Measurements from ENCODE around the gene THUMPD3.

THUMPD3 gene

DNA sequence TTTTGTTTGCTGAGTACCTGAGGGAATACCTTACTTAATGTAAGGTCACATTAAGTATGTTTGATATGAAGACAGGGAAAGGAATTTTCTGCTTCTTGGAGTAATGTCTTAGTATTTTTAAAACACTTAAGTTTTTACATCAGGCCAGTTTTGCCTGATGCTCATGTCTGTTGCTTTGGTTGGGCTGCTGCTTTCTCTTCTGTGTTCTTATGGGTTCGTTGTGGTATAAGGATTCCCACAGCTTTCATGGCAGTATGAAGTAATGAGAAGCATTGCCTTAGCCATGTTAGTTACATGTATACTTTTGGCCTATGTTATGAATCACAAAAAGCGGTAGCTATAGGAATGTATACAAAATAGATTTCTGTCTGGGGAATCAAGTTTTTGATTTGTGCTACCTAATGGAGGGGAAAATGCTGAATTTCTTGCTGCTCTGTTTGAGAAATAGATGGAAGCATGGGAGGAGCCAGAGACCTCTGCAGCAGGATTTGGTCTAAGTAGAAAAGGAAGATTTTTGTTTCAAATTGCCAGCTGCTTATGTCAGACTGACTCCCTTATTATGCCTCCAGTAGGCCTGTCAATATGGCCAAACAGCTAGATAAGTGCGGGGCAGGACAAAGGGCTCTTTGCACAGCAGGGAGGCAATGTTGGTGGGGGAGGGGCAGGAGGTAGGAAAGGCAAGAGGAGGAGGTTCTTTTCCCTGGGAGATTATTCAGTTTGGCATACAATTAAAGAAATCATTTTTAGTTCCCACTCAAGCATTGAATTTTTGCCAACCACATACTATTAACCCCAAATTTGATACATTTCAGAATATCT lies 39.8 kb downstream of the THUMPD3 start:
- Histone ChIP-seq H3K27me3 (ENCODE audit: control insufficient read depth, insufficient read depth, low read length) (no peaks in the 10 kb centered on the region), H3K9ac (ENCODE audit: low read length) (no peak overlapping the region), H3K4me1 (ENCODE audit: control insufficient read depth, insufficient read depth, low read length) (peaks cover 61% of the 10 kb centered on the region), H3K4me3 (ENCODE audit: low read length) (no peak overlapping the region), H3K36me3 (ENCODE audit: control insufficient read depth, insufficient read depth, low read length) (no peaks in the 10 kb centered on the region), H3K9me3 (ENCODE audit: control insufficient read depth, low read length) (no peaks in the 10 kb centered on the region)

DNA sequence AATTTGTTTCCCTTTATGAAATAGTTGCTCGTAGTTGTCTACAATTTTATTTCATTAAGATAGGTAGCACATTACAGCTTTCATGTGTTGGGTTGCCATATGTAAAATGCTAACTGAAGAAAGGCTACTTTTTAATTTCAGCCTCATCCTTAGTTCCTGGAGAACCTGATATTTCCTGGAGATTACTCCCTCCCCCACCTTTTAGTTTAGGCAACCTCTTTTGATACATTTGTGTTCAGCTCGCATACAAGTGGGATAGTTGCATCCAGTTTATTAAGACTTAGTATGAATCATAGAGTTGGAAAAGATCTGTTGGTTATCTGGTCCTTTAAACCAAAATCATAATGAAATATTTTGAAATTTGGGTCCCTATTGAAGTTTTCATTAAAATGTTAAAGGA lies 40.6 kb downstream of the THUMPD3 start:
- no peaks in the 10 kb centered on the region for H3K9me3 ChIP-seq (ENCODE audit: control insufficient read depth, low read length)
- H3K36me3 ChIP-seq (ENCODE audit: control insufficient read depth, insufficient read depth, low read length): no peaks in the 10 kb centered on the region
- H3K9ac ChIP-seq (ENCODE audit: low read length): no peak overlapping the region
- H3K27me3 ChIP-seq (ENCODE audit: control insufficient read depth, insufficient read depth, low read length): no peaks in the 10 kb centered on the region
- no peak overlapping the region for H3K4me3 ChIP-seq (ENCODE audit: low read length)
- peaks cover 61% of the 10 kb centered on the region for H3K4me1 ChIP-seq (ENCODE audit: control insufficient read depth, insufficient read depth, low read length)

DNA sequence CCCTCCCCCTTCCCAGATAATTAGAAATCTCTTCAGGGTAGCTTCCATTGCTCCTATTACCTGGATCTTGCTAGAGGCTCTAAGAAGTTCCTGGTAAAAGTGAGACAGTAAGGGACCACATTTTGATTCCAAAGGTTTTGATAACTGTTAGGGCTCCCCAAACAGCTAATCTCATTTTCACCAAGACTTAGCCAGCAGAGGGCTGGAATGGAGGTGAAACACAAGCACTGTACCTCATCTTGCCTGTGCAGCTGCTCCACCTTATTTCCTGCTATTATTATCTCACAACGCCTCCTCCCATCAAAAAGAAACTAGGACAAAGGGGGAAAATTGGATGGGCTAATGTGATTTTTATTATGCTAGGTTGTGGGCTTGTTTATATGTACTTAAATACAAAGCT lies 41.8 kb downstream of the THUMPD3 start:
- Histone ChIP-seq H3K4me3 (ENCODE audit: low read length) (no peak overlapping the region), H3K27me3 (ENCODE audit: control insufficient read depth, insufficient read depth, low read length) (no peaks in the 10 kb centered on the region), H3K4me1 (ENCODE audit: control insufficient read depth, insufficient read depth, low read length) (peaks cover 56% of the 10 kb centered on the region), H3K36me3 (ENCODE audit: control insufficient read depth, insufficient read depth, low read length) (no peaks in the 10 kb centered on the region), H3K9ac (ENCODE audit: low read length) (no peak overlapping the region), H3K9me3 (ENCODE audit: control insufficient read depth, low read length) (no peaks in the 10 kb centered on the region)

DNA sequence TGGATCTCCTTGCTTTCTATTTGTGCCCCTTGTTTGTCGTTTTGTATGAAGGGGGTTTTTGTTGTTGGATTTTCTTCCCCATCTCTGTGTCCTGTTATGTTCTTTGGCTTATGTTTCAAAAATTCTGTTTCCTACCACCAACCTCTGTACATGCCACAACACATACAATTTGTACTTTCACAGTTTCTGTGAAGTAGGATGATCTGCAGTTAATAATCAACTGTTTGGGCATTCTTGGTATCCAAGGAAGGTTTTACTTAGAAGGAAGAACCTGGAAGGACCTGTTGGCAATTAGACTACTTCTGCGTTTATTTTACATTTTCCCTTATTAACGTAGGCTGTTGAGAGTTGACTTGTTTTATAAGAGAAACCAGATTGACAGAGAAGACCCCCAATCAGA lies 42.9 kb downstream of the THUMPD3 start:
- Histone ChIP-seq H3K9me3 (ENCODE audit: control insufficient read depth, low read length) (no peaks in the 10 kb centered on the region), H3K4me3 (ENCODE audit: low read length) (no peak overlapping the region), H3K36me3 (ENCODE audit: control insufficient read depth, insufficient read depth, low read length) (no peaks in the 10 kb centered on the region), H3K9ac (ENCODE audit: low read length) (no peak overlapping the region), H3K27me3 (ENCODE audit: control insufficient read depth, insufficient read depth, low read length) (no peaks in the 10 kb centered on the region), H3K4me1 (ENCODE audit: control insufficient read depth, insufficient read depth, low read length) (peaks cover 45% of the 10 kb centered on the region)

DNA sequence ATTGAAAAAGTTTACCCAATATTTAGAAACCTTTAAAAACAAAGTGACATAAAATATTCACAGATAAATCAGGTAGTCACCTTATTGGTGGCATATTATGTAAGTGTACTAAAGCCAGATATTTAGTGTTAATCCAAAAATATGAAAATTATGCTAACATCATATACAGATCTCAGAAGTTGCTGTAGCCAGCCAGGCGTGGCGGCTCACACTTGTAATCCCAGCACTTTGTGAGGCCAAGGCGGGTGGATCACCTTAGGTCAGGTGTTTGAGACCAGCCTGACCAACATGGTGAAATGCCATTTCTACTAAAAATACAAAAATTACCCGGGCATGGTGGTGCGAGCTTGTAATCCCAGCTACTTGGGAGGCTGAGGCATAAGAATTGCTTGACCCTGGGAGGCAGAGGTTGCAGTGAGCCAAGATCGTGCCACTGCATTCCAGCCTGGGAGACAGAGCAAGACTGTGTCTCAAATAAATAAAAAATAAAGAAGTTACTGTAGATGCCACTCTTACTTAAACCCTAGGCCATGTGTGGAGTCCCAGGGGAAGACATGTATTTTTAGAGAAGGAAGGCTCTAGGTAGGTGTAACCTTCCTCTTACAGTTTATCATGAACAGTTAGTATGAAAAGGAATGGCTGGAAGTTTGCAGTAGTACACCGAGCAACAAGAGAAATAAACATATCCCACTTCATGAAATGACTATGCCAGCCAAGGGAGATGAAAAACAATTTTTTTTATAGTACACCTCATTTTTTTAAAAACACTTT lies 44.2 kb downstream of the THUMPD3 start:
- Histone ChIP-seq H3K9me3 (ENCODE audit: control insufficient read depth, low read length) (no peaks in the 10 kb centered on the region), H3K4me3 (ENCODE audit: low read length) (no peak overlapping the region), H3K36me3 (ENCODE audit: control insufficient read depth, insufficient read depth, low read length) (no peaks in the 10 kb centered on the region), H3K27me3 (ENCODE audit: control insufficient read depth, insufficient read depth, low read length) (no peaks in the 10 kb centered on the region), H3K4me1 (ENCODE audit: control insufficient read depth, insufficient read depth, low read length) (peaks cover 32% of the 10 kb centered on the region), H3K9ac (ENCODE audit: low read length) (no peak overlapping the region)

DNA sequence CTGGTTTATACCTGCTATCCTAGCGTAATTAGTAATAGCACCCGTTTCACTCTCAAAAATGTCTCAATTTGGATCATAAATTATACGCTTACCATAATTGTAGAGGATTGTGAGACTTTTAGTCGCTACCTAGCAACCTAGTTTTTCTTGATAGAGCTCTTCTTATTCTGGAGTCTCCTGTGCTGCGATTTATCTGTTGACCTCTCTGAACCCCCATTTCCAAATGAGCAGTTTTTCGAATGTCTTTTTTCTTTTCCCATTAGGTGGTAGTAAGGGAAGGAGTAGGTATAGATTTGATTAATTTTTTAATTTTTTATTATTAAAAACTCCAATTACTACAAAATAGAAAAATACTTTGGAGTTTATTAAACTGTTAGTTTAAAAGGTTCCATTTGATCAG lies 45.2 kb downstream of the THUMPD3 start:
- Histone ChIP-seq H3K4me1 (ENCODE audit: control insufficient read depth, insufficient read depth, low read length) (peaks cover 30% of the 10 kb centered on the region), H3K9me3 (ENCODE audit: control insufficient read depth, low read length) (no peaks in the 10 kb centered on the region), H3K36me3 (ENCODE audit: control insufficient read depth, insufficient read depth, low read length) (no peaks in the 10 kb centered on the region), H3K27me3 (ENCODE audit: control insufficient read depth, insufficient read depth, low read length) (no peaks in the 10 kb centered on the region), H3K4me3 (ENCODE audit: low read length) (no peak overlapping the region), H3K9ac (ENCODE audit: low read length) (no peak overlapping the region)

DNA sequence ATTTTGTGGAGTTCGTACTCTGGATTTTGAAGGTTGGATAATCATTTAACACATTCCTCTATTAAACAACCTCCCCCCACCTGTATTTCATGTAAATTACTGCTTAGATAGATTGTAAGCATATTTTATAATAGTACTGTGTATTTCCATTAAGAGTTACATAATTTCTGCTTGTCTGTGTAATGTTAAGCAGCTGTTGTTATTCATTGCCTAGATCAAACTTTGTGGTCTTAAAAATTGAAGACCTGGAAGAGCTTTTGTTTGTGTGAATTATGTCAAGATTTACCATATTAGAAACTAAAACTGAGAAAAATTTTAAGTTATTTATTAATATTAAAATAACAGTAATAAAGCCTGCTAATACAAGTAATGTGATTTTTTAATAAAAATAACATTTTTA lies 45.7 kb downstream of the THUMPD3 start:
- H3K9ac ChIP-seq (ENCODE audit: low read length): no peak overlapping the region
- no peaks in the 10 kb centered on the region for H3K9me3 ChIP-seq (ENCODE audit: control insufficient read depth, low read length)
- no peaks in the 10 kb centered on the region for H3K27me3 ChIP-seq (ENCODE audit: control insufficient read depth, insufficient read depth, low read length)
- H3K36me3 ChIP-seq (ENCODE audit: control insufficient read depth, insufficient read depth, low read length): no peaks in the 10 kb centered on the region
- H3K4me3 ChIP-seq (ENCODE audit: low read length): no peak overlapping the region
- peaks cover 25% of the 10 kb centered on the region for H3K4me1 ChIP-seq (ENCODE audit: control insufficient read depth, insufficient read depth, low read length)

DNA sequence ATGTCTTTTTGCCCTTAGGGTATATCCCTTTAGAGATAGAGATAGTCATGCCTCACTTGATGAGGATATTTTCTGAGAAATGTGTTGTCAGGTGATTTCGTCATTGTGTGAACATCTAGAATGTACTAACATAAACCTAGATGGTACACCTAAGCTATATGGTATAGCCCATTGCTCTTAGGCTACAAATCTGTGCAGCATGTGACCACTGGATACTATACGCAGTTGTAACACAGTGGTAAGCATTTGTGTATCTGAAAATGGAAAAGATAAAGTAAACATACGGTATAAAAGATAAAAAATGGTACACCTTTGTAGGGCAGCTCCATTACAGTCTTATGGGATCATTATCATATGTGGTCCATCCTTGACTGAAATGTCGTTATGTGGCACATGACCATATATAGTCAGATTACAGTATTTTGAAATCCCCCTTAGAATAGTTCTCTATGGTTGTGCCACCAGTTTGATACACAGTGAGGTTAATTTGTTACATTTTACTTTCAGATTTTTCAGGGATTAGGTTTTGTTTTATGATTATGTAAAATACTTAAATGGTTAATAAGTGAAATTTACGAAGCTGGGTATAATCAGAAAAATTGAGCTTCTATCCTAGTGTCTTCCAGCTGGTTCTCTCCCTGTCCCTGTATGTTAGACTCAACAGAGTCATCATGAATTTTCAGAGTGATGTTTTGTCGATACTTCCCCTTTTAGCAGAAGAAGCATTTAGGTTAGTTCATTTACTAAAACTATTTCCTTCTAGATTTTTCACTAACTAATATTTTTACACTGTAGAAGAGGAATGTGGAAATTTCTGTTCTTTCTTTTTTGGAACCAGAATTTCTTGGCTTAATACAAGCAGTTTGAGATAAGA lies 47.4 kb downstream of the THUMPD3 start:
- Histone ChIP-seq H3K4me1 (ENCODE audit: control insufficient read depth, insufficient read depth, low read length) (peaks cover 10% of the 10 kb centered on the region), H3K9ac (ENCODE audit: low read length) (no peak overlapping the region), H3K9me3 (ENCODE audit: control insufficient read depth, low read length) (no peaks in the 10 kb centered on the region), H3K36me3 (ENCODE audit: control insufficient read depth, insufficient read depth, low read length) (no peaks in the 10 kb centered on the region), H3K27me3 (ENCODE audit: control insufficient read depth, insufficient read depth, low read length) (no peaks in the 10 kb centered on the region), H3K4me3 (ENCODE audit: low read length) (no peak overlapping the region)

DNA sequence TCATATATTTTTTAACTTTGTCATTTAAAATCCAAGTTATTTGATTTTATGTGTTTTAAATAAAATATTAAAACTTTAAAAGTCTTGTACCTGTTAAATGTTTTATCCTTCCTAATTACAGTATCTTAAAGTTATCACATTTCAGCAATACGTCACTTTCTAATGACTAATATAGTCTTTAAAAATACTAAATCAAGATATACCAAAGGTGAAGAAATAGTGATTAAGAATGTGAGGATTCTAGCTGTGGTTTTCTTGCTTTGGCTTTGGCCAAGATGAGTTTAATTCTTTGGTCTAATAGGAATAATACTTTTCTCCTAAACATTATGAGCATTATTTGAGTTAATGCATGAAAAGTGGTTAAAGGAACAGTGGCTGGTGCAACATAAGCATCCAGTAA lies 48.4 kb downstream of the THUMPD3 start:
- H3K4me3 ChIP-seq (ENCODE audit: low read length): no peak overlapping the region
- H3K9ac ChIP-seq (ENCODE audit: low read length): no peak overlapping the region
- no peaks in the 10 kb centered on the region for H3K36me3 ChIP-seq (ENCODE audit: control insufficient read depth, insufficient read depth, low read length)
- peaks cover 12% of the 10 kb centered on the region for H3K4me1 ChIP-seq (ENCODE audit: control insufficient read depth, insufficient read depth, low read length)
- H3K27me3 ChIP-seq (ENCODE audit: control insufficient read depth, insufficient read depth, low read length): no peaks in the 10 kb centered on the region
- H3K9me3 ChIP-seq (ENCODE audit: control insufficient read depth, low read length): no peaks in the 10 kb centered on the region

DNA sequence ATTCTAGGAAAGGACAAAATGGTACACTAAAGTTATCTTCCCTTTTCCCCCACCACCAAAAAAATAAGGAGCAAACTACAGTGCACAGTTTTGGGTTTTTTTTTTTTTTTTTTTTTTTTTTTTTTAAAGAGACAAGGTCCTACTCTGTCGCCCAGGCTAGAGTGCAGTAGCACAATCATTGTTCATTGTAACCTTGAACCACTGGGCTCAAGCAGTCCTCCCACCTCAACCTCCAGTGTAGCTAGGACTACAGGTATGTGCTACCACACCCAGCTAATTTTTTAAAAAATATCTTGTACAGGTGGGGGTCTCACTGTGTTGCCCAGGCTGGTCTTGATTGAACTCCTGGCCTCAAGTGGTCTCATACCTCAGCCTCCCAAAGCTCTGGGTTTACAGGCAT lies 49.4 kb downstream of the THUMPD3 start:
- Histone ChIP-seq H3K9me3 (ENCODE audit: control insufficient read depth, low read length) (no peaks in the 10 kb centered on the region), H3K36me3 (ENCODE audit: control insufficient read depth, insufficient read depth, low read length) (no peaks in the 10 kb centered on the region), H3K27me3 (ENCODE audit: control insufficient read depth, insufficient read depth, low read length) (no peaks in the 10 kb centered on the region), H3K4me3 (ENCODE audit: low read length) (no peak overlapping the region), H3K4me1 (ENCODE audit: control insufficient read depth, insufficient read depth, low read length) (peaks cover 15% of the 10 kb centered on the region), H3K9ac (ENCODE audit: low read length) (no peak overlapping the region)

DNA sequence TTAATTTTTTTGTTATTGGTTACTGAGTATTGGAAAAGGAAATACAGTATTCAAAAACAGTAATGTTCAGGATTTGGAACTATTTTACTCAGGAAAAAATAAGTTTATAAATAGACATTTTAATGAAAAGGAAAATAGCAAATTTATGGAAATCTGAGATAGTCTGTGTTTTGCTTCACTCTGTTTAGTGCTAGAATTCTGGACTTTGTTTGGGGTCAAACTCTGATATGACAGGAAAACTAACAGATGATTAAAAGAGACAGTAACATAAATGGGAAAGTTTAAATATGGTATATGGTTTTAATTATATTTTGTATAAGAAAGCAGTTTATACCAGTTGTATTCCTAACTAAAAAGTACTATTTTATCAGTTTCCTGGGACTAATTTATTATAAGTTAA lies 52.0 kb downstream of the THUMPD3 start:
- H3K36me3 ChIP-seq (ENCODE audit: control insufficient read depth, insufficient read depth, low read length): no peaks in the 10 kb centered on the region
- no peaks in the 10 kb centered on the region for H3K9me3 ChIP-seq (ENCODE audit: control insufficient read depth, low read length)
- no peak overlapping the region for H3K9ac ChIP-seq (ENCODE audit: low read length)
- H3K4me1 ChIP-seq (ENCODE audit: control insufficient read depth, insufficient read depth, low read length): peaks cover 15% of the 10 kb centered on the region
- no peaks in the 10 kb centered on the region for H3K27me3 ChIP-seq (ENCODE audit: control insufficient read depth, insufficient read depth, low read length)
- no peak overlapping the region for H3K4me3 ChIP-seq (ENCODE audit: low read length)

Data from mucosa of stomach (tissue), 1 donor.